Measurements from ENCODE around the gene FBF1. TPM values are rescaled to one million over a fixed set of nuclear protein-coding genes. Genes with fewer than 3 reads are reported as not detected.

Gene FBF1
- total RNA-seq, 2 donors from 2014 or later, result 2.6 to 4.2 TPM

DNA sequence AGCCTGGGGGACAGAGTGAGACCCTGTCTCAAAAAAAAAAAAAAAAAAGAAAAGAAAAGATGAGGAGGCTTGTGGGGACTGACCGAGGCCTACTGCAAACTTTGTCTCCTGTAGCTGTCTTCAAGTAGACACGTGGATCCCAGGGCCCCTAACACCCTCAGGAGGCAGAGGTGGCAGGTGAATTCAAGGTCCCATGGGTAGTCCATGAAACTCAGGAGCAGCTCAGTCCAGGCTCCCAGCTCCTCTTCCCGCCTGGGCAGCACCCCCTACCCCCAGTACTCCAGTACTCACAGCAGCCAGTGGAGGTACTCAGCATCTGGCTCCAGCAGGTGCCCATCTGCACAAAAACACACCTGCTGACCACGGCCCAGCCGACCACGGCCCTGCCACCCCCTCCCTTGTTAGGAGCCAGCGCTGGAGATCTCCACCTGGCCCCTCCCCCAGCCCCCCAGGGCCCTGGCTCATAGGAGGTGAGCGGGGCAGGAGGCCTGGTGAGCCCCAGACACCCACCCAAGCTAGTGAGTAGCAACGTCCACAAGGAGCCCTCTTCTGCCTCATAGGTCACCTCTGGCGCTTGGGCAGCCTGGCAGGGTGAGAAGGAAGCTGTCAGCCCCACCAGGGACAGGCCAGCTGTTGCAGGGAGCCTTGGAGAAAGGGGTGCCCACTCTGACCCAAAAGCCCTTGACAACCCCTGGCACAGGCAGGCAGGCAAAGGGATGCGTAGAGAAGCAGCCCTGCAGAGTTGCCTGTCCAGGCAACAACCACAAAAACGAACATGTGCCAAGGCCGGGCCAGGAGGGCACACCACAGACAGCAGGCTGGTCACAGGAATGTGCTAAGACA lies 39.9 kb downstream of the FBF1 start:
- DNase-seq, result no peak
- WGBS, 2 donors, result 77 to 88% methylated on average over 6 to 13 of the region's 13 CpGs
- ATAC-seq, result no peak
- TF ChIP-seq, protein P1, sequence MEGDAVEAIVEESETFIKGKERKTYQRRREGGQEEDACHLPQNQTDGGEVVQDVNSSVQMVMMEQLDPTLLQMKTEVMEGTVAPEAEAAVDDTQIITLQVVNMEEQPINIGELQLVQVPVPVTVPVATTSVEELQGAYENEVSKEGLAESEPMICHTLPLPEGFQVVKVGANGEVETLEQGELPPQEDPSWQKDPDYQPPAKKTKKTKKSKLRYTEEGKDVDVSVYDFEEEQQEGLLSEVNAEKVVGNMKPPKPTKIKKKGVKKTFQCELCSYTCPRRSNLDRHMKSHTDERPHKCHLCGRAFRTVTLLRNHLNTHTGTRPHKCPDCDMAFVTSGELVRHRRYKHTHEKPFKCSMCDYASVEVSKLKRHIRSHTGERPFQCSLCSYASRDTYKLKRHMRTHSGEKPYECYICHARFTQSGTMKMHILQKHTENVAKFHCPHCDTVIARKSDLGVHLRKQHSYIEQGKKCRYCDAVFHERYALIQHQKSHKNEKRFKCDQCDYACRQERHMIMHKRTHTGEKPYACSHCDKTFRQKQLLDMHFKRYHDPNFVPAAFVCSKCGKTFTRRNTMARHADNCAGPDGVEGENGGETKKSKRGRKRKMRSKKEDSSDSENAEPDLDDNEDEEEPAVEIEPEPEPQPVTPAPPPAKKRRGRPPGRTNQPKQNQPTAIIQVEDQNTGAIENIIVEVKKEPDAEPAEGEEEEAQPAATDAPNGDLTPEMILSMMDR (IDR thresholded peaks at IDR 0.05), result no peak
- TF ChIP-seq POLR2A (IDR thresholded peaks at IDR 0.05), result no peak
- no peaks in the 10 kb centered on the region for H3K9me3 ChIP-seq
- H3K36me3 ChIP-seq (replicated peaks in 1 of 2; ENCODE audit: insufficient read depth in 1 of 2, low read depth in 2 of 2), result peaks cover 8 to 18% of the 10 kb centered on the region in 2 donors
- H3K27ac ChIP-seq, result no peak overlapping the region
- H3K4me3 ChIP-seq, result no peak overlapping the region
- intact Hi-C loops (cut with DNase I), result no loop called here
- H3K27me3 ChIP-seq, result no peaks in the 10 kb centered on the region
- peaks cover 27% of the 10 kb centered on the region for H3K4me1 ChIP-seq

DNA sequence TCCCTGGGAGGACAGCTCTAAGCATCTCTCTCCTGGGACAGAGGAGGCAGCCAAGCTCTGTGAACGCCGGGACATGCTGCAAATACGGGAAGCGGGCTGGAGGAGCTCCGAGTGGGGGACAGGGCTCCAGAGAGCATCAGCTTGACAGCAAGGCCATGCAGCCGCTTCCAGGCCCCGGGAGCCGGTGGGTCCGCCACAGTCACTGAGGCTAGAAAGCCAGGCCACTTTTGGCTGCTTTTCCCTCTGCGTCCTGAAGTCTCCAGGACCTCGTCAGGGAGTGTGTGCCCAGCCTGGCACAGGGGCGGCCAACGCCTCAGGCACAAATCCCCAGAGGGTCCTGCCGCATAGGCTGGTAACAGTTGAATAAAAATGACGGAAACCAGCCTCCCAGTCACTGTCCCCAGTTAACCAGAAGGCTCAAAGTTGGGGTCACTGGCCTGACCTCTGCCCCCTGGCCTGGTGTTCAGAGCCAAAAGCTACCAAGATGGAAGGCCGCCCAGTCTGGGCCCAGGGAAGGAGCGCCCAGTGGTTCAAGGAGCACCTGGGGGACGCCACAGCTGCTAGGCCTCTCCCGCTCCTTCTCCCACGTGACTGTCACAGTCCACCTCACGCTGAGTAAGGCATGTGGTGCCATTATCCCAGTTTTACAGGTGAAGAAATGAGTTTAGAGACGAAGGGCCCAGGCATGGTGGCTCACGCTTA lies 40.9 kb downstream of the FBF1 start:
- no peaks in the 10 kb centered on the region for H3K9me3 ChIP-seq
- peaks cover 8 to 18% of the 10 kb centered on the region in 2 donors for H3K36me3 ChIP-seq (replicated peaks in 1 of 2; ENCODE audit: insufficient read depth in 1 of 2, low read depth in 2 of 2)
- TF ChIP-seq, protein P1 (IDR thresholded peaks at IDR 0.05), result no peak
- 93 to 94% methylated on average over 11 to 23 of the region's 23 CpGs for WGBS, 2 donors
- H3K4me3 ChIP-seq, result no peak overlapping the region
- no peak overlapping the region for H3K27ac ChIP-seq
- intact Hi-C loops (cut with DNase I), result no loop called here
- DNase-seq (no peak), ATAC-seq (no peak)
- H3K4me1 ChIP-seq, result peaks cover 33% of the 10 kb centered on the region
- H3K27me3 ChIP-seq, result no peaks in the 10 kb centered on the region

DNA sequence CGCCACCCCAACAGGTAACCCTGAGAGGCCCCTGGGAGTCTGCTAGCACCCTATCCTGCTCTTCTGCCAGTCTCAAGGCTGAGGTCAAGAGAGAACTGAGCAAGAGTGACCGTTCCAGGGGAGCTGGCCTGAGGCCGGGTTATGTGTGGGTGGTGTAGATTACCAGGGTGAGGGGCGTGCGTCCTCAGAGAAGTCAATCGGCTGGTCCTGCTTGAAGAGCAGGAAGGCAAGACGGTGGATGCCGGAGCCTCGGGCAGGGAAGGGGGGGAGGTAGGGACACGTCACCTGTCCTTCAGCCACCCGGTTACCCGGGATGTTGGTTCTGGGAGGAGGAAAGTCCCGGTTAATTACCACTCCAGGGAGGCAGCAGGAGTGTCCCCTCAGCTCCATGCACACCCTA lies 41.5 kb downstream of the FBF1 start:
- ATAC-seq, result no peak
- Histone ChIP-seq H3K4me1 (peaks cover 39% of the 10 kb centered on the region), H3K9me3 (no peaks in the 10 kb centered on the region), H3K36me3 (replicated peaks in 1 of 2; ENCODE audit: insufficient read depth in 1 of 2, low read depth in 2 of 2) (peaks cover 8 to 18% of the 10 kb centered on the region in 2 donors), H3K27ac (no peak overlapping the region), H3K4me3 (no peak overlapping the region), H3K27me3 (no peaks in the 10 kb centered on the region)
- TF ChIP-seq, protein P1 (IDR thresholded peaks at IDR 0.05), result no peak
- TF ChIP-seq POLR2A (IDR thresholded peaks at IDR 0.05), result no peak
- intact Hi-C loops (cut with DNase I), result no loop called here
- 83 to 88% methylated on average over 11 to 13 of the region's 13 CpGs for WGBS, 2 donors
- DNase-seq, result no peak

DNA sequence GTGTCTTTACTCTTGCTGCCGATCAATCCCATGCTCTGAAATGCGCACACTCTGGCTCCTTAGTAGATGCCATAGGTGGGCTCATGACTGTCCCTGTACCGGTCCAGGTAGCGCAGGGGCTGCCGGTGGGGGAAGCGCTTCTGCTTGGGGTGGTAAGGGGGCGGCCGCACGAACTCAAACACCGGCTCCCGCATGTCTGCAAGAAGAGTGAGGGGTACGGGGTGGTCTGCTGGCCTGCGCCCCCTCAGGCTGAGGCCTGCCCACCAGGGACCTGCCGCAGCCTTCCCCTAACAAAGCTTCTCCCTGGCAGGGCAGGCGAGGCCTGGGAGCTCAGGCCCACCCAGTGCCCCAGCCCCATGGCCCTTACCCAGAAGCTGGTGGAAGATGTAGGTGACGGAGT lies 42.1 kb downstream of the FBF1 start:
- Histone ChIP-seq H3K9me3 (no peaks in the 10 kb centered on the region), H3K27ac (no peak overlapping the region), H3K36me3 (replicated peaks in 1 of 2; ENCODE audit: insufficient read depth in 1 of 2, low read depth in 2 of 2) (peaks cover 8 to 18% of the 10 kb centered on the region in 2 donors), H3K4me3 (no peak overlapping the region), H3K4me1 (peaks cover 38% of the 10 kb centered on the region), H3K27me3 (no peaks in the 10 kb centered on the region)
- ATAC-seq, result no peak
- WGBS, 2 donors, result 95% methylated on average over 4 to 16 of the region's 16 CpGs
- no peak for DNase-seq
- TF ChIP-seq POLR2A (IDR thresholded peaks at IDR 0.05), result no peak
- TF ChIP-seq, protein P1 (IDR thresholded peaks at IDR 0.05), result no peak
- intact Hi-C loops (cut with DNase I), result no loop called here
